ENCODE measurements around the gene SDK1. TPM values are rescaled to one million over a fixed set of nuclear protein-coding genes. Genes with fewer than 3 reads are reported as not detected.
"Not testable (repeated sequence)": the region's sequence is repeated elsewhere in the genome, so short reads cannot be mapped to it uniquely, and the experiment has no call there.

SDK1 gene
- total RNA-seq, 1 donor from 2014 or later: 10.9 TPM

GRCh38 chr7:3691478-3692158, 390.6 kb downstream of the SDK1 start:
- H3K36me3 Mint-ChIP-seq (ENCODE audit: low read depth): peaks cover 7% of the 10 kb centered on the region
- no peaks in the 10 kb centered on the region for H3K4me1 Mint-ChIP-seq (ENCODE audit: low read depth)
- H3K27me3 Mint-ChIP-seq (ENCODE audit: low read depth): no peaks in the 10 kb centered on the region
- H3K27ac Mint-ChIP-seq (ENCODE audit: unreplicated experiment): no peak overlapping the region
- no peak for TF ChIP-seq CTCF (IDR thresholded peaks at IDR 0.05)
- H3K9me3 Mint-ChIP-seq (ENCODE audit: low read depth): peaks cover 8% of the 10 kb centered on the region
- no peak for DNase-seq (ENCODE audit: low spot score)
- H3K4me3 Mint-ChIP-seq (ENCODE audit: unreplicated experiment): no peak overlapping the region

- no peaks in the 10 kb centered on the region for H3K27me3 Mint-ChIP-seq (ENCODE audit: low read depth)
- peaks cover 3% of the 10 kb centered on the region for H3K9me3 Mint-ChIP-seq (ENCODE audit: low read depth)
- TF ChIP-seq CTCF (IDR thresholded peaks at IDR 0.05): no peak
- no peaks in the 10 kb centered on the region for H3K36me3 Mint-ChIP-seq (ENCODE audit: low read depth)
- DNase-seq (ENCODE audit: low spot score): no peak
- no peak overlapping the region for H3K4me3 Mint-ChIP-seq (ENCODE audit: unreplicated experiment)
- peaks cover 4% of the 10 kb centered on the region for H3K4me1 Mint-ChIP-seq (ENCODE audit: low read depth)
- no peak overlapping the region for H3K27ac Mint-ChIP-seq (ENCODE audit: unreplicated experiment)
These were observed 394.6 kb downstream of the SDK1 start for GRCh38 chr7:3695602-3696001.

- no peaks in the 10 kb centered on the region for H3K27me3 Mint-ChIP-seq (ENCODE audit: low read depth)
- H3K4me1 Mint-ChIP-seq (ENCODE audit: low read depth): peaks cover 4% of the 10 kb centered on the region
- DNase-seq (ENCODE audit: low spot score): no peak
- H3K36me3 Mint-ChIP-seq (ENCODE audit: low read depth): peaks cover 3% of the 10 kb centered on the region
- peaks cover 3% of the 10 kb centered on the region for H3K9me3 Mint-ChIP-seq (ENCODE audit: low read depth)
- no peak overlapping the region for H3K27ac Mint-ChIP-seq (ENCODE audit: unreplicated experiment)
- TF ChIP-seq CTCF (IDR thresholded peaks at IDR 0.05): no peak
- H3K4me3 Mint-ChIP-seq (ENCODE audit: unreplicated experiment): no peak overlapping the region
These were observed 395.1 kb downstream of the SDK1 start for GRCh38 chr7:3696113-3696512.

GRCh38 chr7:3697472-3697871, 396.4 kb downstream of the SDK1 start:
- Mint-ChIP-seq H3K4me3 (ENCODE audit: unreplicated experiment) (no peak overlapping the region), H3K9me3 (ENCODE audit: low read depth) (peaks cover 3% of the 10 kb centered on the region), H3K27ac (ENCODE audit: unreplicated experiment) (no peak overlapping the region), H3K36me3 (ENCODE audit: low read depth) (peaks cover 3% of the 10 kb centered on the region), H3K4me1 (ENCODE audit: low read depth) (peaks cover 4% of the 10 kb centered on the region), H3K27me3 (ENCODE audit: low read depth) (no peaks in the 10 kb centered on the region)
- TF ChIP-seq CTCF (IDR thresholded peaks at IDR 0.05): no peak
- no peak for DNase-seq (ENCODE audit: low spot score)

- Mint-ChIP-seq H3K27me3 (ENCODE audit: low read depth) (no peaks in the 10 kb centered on the region), H3K27ac (ENCODE audit: unreplicated experiment) (no peak overlapping the region), H3K4me1 (ENCODE audit: low read depth) (no peaks in the 10 kb centered on the region), H3K36me3 (ENCODE audit: low read depth) (peaks cover 9% of the 10 kb centered on the region), H3K9me3 (ENCODE audit: low read depth) (peaks cover 18% of the 10 kb centered on the region), H3K4me3 (ENCODE audit: unreplicated experiment) (no peak overlapping the region)
- no peak for TF ChIP-seq CTCF (IDR thresholded peaks at IDR 0.05)
- DNase-seq (ENCODE audit: low spot score): no peak
These were observed 404.2 kb downstream of the SDK1 start for GRCh38 chr7:3705258-3705657.

GRCh38 chr7:3706091-3706490, 405.0 kb downstream of the SDK1 start:
- not testable (repeated sequence) for H3K27me3 Mint-ChIP-seq (ENCODE audit: low read depth); H3K4me1 Mint-ChIP-seq (ENCODE audit: low read depth); DNase-seq (ENCODE audit: low spot score); H3K36me3 Mint-ChIP-seq (ENCODE audit: low read depth); H3K4me3 Mint-ChIP-seq (ENCODE audit: unreplicated experiment); H3K27ac Mint-ChIP-seq (ENCODE audit: unreplicated experiment)
- peaks cover 15% of the 10 kb centered on the region for H3K9me3 Mint-ChIP-seq (ENCODE audit: low read depth)

Data from chondrocyte (in vitro differentiated cells).